HepG2 (cell line): ENCODE measurements around the gene HBA1. TPM values are rescaled to one million over a fixed set of nuclear protein-coding genes. Genes with fewer than 3 reads are reported as not detected.

ENCODE experiments used
- ATAC-seq: fragments of 200-7000 bp; cut with Tn5 transposase; 3 replicates; pipeline ENCODE4 v1.9.1; 2020; ENCODE audit warnings: mild to moderate bottlenecking, moderate library complexity
- BruUV-seq: library from RNA; stranded (reverse); fragments of 400-500 nt; replicated peaks from 2 replicates; lab custom pipeline; 2021; lab: Mats Ljungman, UMichigan
- CTCF ChIA-PET: fragments of 300-600 bp; formaldehyde crosslinking; extraction: SDS; loops from one replicate; lab custom pipeline; 2021; ENCODE audit warnings: low total read pairs, inconsistent platforms, low intra/inter-chr PET ratio; lab: Yijun Ruan, JAX
- POLR2A ChIA-PET: fragments of 350-600 bp; sonication (Branson Sonifier 250); formaldehyde crosslinking; loops from one replicate; lab custom pipeline; 2020; ENCODE audit warnings: antibody characterized with exemption, inconsistent platforms; lab: Yijun Ruan, JAX
- DNase-seq: peaks from one replicate; pipeline ENCODE4 v3.0.0-alpha.2; 2015; ENCODE audit warnings: low spot score
- FAIRE-seq: peaks from 3 replicates; lab custom pipeline; 2011; peaks lifted over from hg19 to GRCh38; lab: Jason Lieb, UNC
- H2AFZ ChIP-seq: one replicate; pipeline ENCODE4 v1.6.1; 2011; ENCODE audit warnings: low read length, inconsistent platforms
- H3K27ac ChIP-seq: fragments of 300-600 bp; 3 replicates; pipeline ENCODE4 v1.8.0; 2011; ENCODE audit warnings: mixed run types, mild to moderate bottlenecking, mixed read lengths, low read length, inconsistent platforms; ENCODE audit not compliant: insufficient read depth; ENCODE audit errors: extremely low read length
- H3K27me3 ChIP-seq, 2 experiments: fragments of 200-600 bp in 1 of 2; 2 replicates in 1 of 2; 3 replicates in 1 of 2; pipeline versions ENCODE4 v1.6.0 to v1.8.0; 2011; ENCODE audit warnings: low read length in 2 of 2, mild to moderate bottlenecking in 2 of 2, moderate library complexity in 2 of 2, inconsistent platforms in 1 of 2; ENCODE audit not compliant: insufficient read depth in 2 of 2, control insufficient read depth in 1 of 2
- H3K36me3 ChIP-seq, 2 experiments: fragments of 200-600 bp in 1 of 2; replicated peaks in 1 of 2; 2 replicates in 1 of 2; 3 replicates in 1 of 2; pipeline versions ENCODE4 v1.5.1 to v1.8.0; 2011; ENCODE audit warnings: low read length in 2 of 2, inconsistent platforms in 1 of 2; ENCODE audit not compliant: insufficient read depth in 2 of 2, control insufficient read depth in 1 of 2
- H3K4me1 ChIP-seq: 2 replicates; pipeline ENCODE4 v1.5.1; 2012; ENCODE audit warnings: low read length, inconsistent platforms; ENCODE audit not compliant: insufficient read depth
- H3K4me2 ChIP-seq: 2 replicates; pipeline ENCODE4 v1.6.0; 2011; ENCODE audit warnings: low read depth, low read length, inconsistent platforms
- H3K4me3 ChIP-seq, 3 experiments: fragments of 200-600 bp in 1 of 3; sonication (generic), shearing (Covaris generic) in 1 of 3; replicated peaks in 1 of 3; 2 replicates each; pipeline ENCODE4 v1.5.1; 2011 to 2016; ENCODE audit warnings: low read length in 3 of 3, inconsistent platforms in 2 of 3, low read depth in 2 of 3, mild to moderate bottlenecking in 2 of 3, control low read depth in 1 of 3, mixed read lengths in 1 of 3; ENCODE audit not compliant: insufficient read depth in 1 of 3
- H3K79me2 ChIP-seq: one replicate; pipeline ENCODE4 v1.6.1; 2011; ENCODE audit warnings: low read length, inconsistent platforms; ENCODE audit not compliant: insufficient read depth
- H3K9ac ChIP-seq: 2 replicates; pipeline ENCODE4 v1.6.0; 2011; ENCODE audit warnings: mild to moderate bottlenecking, low read depth, low read length, inconsistent platforms; ENCODE audit not compliant: insufficient read depth
- H3K9me3 ChIP-seq: 2 replicates; pipeline ENCODE4 v1.5.1; 2012; ENCODE audit warnings: mild to moderate bottlenecking, low read length
- H4K20me1 ChIP-seq: 2 replicates; pipeline ENCODE4 v1.6.0; 2011; ENCODE audit warnings: inconsistent platforms, mild to moderate bottlenecking, low read length, moderate library complexity; ENCODE audit not compliant: insufficient read depth
- BHLHE40 ChIP-seq: IDR thresholded peaks from 2 replicates; pipeline ENCODE4 v1.6.1; 2011; ENCODE audit warnings: low read length, improper control_type of control experiment
- BRCA1 ChIP-seq: sonication (generic); formaldehyde crosslinking; IDR thresholded peaks from 2 replicates; pipeline ENCODE4 v1.4.0; 2020; ENCODE audit warnings: missing genetic modification reagents
- POLR2A ChIP-seq, 2 experiments: IDR thresholded peaks; 2 replicates each; pipeline ENCODE4 v1.6.1; 2011; ENCODE audit warnings: low read depth in 2 of 2, low read length in 2 of 2, mild to moderate bottlenecking in 1 of 2, moderate library complexity in 1 of 2; ENCODE audit not compliant: insufficient read depth in 1 of 2
- TCF7L2 ChIP-seq: IDR thresholded peaks from 2 replicates; pipeline ENCODE4 v1.6.1; 2011; ENCODE audit warnings: mild to moderate bottlenecking, low read depth, low read length, moderate library complexity
- ZBTB42 ChIP-seq: sonication (generic); formaldehyde crosslinking; IDR thresholded peaks from 2 replicates; pipeline ENCODE4 v1.5.0; 2020; ENCODE audit warnings: mild to moderate bottlenecking, missing genetic modification reagents
- ZNF343 ChIP-seq: sonication (generic); formaldehyde crosslinking; IDR thresholded peaks from 2 replicates; pipeline ENCODE4 v1.4.0; 2020; ENCODE audit warnings: mild to moderate bottlenecking, missing genetic modification reagents
- ZNF382 ChIP-seq: sonication (generic); formaldehyde crosslinking; IDR thresholded peaks from 2 replicates; pipeline ENCODE4 v1.5.0; 2020; ENCODE audit warnings: missing genetic modification reagents, mild to moderate bottlenecking, borderline replicate concordance
- ZNF547 ChIP-seq: sonication (generic); formaldehyde crosslinking; IDR thresholded peaks from 2 replicates; pipeline ENCODE4 v1.5.1; 2020; ENCODE audit warnings: mild to moderate bottlenecking, missing genetic modification reagents
- ZNF780A ChIP-seq: sonication (generic); formaldehyde crosslinking; IDR thresholded peaks from 2 replicates; pipeline ENCODE4 v1.8.0; 2022; ENCODE audit warnings: mild to moderate bottlenecking, missing genetic modification reagents, moderate library complexity
- ZSCAN25 ChIP-seq: sonication (generic); formaldehyde crosslinking; IDR thresholded peaks from 2 replicates; pipeline ENCODE4 v1.8.0; 2022; ENCODE audit warnings: mild to moderate bottlenecking, missing genetic modification reagents
- WGBS: methylation state at CpG from one replicate; pipeline ENCODE4 v1.1.6; 2017; ENCODE audit warnings: low lambda C conversion rate; 5-methylcytosine and 5-hydroxymethylcytosine counted together
- in situ Hi-C: cut with HindIII; loops from 2 replicates; pipeline ENCODE4 v1.10.0; 2017; ENCODE audit warnings: low pct_unique_long_range_greater_than_20kb; ENCODE audit not compliant: extremely low pct_ligation_motif_present
- intact Hi-C: fragments of 100-400 bp; cut with micrococcal nuclease; formaldehyde crosslinking; loops from one replicate; pipeline ENCODE4 v1.10.0; 2022; ENCODE audit not compliant: unreplicated experiment
- polyA plus RNA-seq, 8 experiments: library from polyadenylated mRNA; depleted of rRNA in 3 of 8; stranded (reverse) in 7 of 8; unstranded in 1 of 8; fragments of >200 nt; fragmentation: Illumina TruSeq in 4 of 8; extraction: Trizol in 4 of 8; gene quantifications; 2 replicates each; pipeline versions ENCODE4 v1.2.1 to v1.2.3, GENCODE V29; 2011 to 2016; ENCODE audit warnings: low read depth in 4 of 8, missing spikeins in 1 of 8, mixed read lengths in 1 of 8; ENCODE audit not compliant: insufficient read depth in 1 of 8
- total RNA-seq, 5 experiments: library from RNA; depleted of rRNA; stranded (reverse); fragments of >200 nt; fragmentation: Illumina TruSeq; extraction: Trizol; gene quantifications; 2 replicates each; pipeline ENCODE4 v1.2.3, GENCODE V29; 2016; ENCODE audit warnings: low read depth in 1 of 5
- TF ChIP-seq, protein P1 (sequence below): sonication (generic); formaldehyde crosslinking; IDR thresholded peaks from 2 replicates; pipeline ENCODE4 v1.4.0; 2020; ENCODE audit warnings: missing genetic modification reagents

Gene HBA1
- total and polyA plus RNA-seq, 2 of the 13 experiments (the other 11 are each of a cell fraction or from before 2014, with no cell fraction given): 0.59 TPM; not detected in 1

- TF ChIP-seq ZNF343 (CRISPR knock-in tag): no peak
These were observed 38.4 kb upstream of the HBA1 start (continued) for GRCh38 chr16:138049-138417.

DNA sequence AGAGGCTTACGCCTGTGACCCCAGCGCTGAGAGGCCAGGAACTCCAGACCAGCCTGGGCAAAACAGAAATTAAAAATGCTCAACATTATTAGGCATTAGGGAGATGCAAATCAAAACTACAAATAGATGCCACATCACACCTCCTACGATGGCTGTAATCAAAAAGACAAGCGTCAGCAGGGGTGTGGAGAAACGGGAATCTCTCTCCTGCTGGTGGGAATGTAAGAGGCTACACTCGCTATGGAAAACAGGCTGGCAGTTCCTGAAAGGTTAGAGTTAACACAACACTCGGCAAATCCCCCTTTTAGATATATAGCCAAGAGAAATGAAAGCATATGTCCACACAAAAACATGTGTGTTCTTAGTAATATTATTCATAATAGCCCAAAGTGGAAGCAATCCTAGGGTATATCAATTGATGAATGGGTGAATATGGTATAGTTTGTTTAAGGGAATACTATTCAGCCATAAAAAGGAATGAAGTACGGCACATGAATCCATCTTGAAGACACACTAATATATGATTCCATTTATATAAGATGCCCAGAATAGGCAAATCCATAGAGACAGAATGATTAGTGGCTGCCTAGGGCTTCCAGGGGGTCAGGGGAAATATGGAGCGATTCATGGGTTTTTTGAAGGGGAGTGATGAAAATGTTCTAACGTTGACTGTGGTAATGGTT, 36.2 kb upstream of the HBA1 start:
- DNase-seq: no peak
- Histone ChIP-seq H3K4me2 (no peak overlapping the region), H3K36me3 (no peaks in the 10 kb centered on the region), H3K4me3 (no peak overlapping the region), H3K4me1 (peaks cover 54% of the 10 kb centered on the region), H3K27me3 (peaks cover 0 to 4% of the 10 kb centered on the region in 2 experiments; a peak in 1 of 5 replicates), H3K79me2 (peaks cover 12% of the 10 kb centered on the region), H3K27ac (no peak overlapping the region), H3K9me3 (no peaks in the 10 kb centered on the region), H4K20me1 (no peaks in the 10 kb centered on the region), H3K9ac (no peak overlapping the region), H2AFZ (no peak overlapping the region)
- intact Hi-C loops: no loop called here
- ATAC-seq: no peak
- FAIRE-seq: peak; percentile 4
- in situ Hi-C loops: no loop called here
- no TSS peak for BruUV-seq
- TF ChIP-seq BRCA1 (CRISPR knock-in tag) (no peak), POLR2A (IDR thresholded peaks at IDR 0.05; ENCODE audit: insufficient read depth in 1 of 2, low read depth in 2 of 2, low read length in 2 of 2) (peak in 1 of 2 experiments; percentile 36; a peak in 1 of 4 replicates), ZNF780A (no peak), ZNF547 (CRISPR knock-in tag) (no peak), ZSCAN25 (0 out of 2 replicates have a peak, but pooled peaks have one; percentile 59), ZNF382 (no peak), ZBTB42 (no peak), BHLHE40 (no peak), TCF7L2 (no peak)
- TF ChIP-seq, protein P1, sequence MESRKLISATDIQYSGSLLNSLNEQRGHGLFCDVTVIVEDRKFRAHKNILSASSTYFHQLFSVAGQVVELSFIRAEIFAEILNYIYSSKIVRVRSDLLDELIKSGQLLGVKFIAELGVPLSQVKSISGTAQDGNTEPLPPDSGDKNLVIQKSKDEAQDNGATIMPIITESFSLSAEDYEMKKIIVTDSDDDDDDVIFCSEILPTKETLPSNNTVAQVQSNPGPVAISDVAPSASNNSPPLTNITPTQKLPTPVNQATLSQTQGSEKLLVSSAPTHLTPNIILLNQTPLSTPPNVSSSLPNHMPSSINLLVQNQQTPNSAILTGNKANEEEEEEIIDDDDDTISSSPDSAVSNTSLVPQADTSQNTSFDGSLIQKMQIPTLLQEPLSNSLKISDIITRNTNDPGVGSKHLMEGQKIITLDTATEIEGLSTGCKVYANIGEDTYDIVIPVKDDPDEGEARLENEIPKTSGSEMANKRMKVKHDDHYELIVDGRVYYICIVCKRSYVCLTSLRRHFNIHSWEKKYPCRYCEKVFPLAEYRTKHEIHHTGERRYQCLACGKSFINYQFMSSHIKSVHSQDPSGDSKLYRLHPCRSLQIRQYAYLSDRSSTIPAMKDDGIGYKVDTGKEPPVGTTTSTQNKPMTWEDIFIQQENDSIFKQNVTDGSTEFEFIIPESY: peak; percentile 16; the same call in 1 of the 2 replicates
- WGBS: 64% methylated on average over 10 of the region's 10 CpGs
- ChIA-PET CTCF (no interaction called here), POLR2A (no interaction called here)
